ENCODE measurements around the gene TDRD3. TPM values are rescaled to one million over a fixed set of nuclear protein-coding genes. Genes with fewer than 3 reads are reported as not detected.

Gene TDRD3
- total and polyA plus RNA-seq, 2 experiments from 2014 or later, result 20.8 to 29.5 TPM

DNA sequence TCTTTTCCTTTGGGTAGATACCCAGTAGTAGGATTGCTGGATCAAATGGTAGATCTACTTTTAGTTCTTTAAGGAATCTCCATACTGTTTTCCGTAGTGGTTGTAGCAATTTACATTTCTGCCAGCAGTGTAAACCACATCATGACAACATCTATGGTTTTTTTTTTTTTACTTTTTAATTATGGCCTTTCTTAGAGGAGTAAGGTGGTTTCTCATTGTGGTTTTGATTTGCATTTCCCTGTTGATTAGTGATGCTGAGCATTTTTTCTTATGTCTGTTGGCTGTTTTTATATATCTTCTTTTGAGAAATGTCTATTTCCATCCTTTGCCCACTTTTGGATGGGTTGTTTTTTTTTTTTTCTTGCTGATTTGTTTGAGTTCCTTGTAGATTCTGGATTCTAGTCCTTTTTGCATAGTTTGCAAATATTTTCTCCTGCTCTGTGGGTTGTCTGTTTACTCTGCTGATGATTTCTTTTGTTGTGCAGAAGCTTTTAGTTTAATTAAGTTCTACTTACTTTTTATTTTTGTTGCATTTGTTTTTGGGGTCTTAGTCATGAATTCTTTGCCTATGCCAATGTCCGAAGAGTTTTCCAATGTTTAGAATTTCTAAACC is 38.8 kb downstream of the TDRD3 start:
- no peaks in the 10 kb centered on the region for H3K36me3 ChIP-seq
- no peak overlapping the region for H3K27ac ChIP-seq
- no peaks in the 10 kb centered on the region for H3K27me3 ChIP-seq
- no peaks in the 10 kb centered on the region for H3K9me3 ChIP-seq (ENCODE audit: low read depth)
- H3K4me1 ChIP-seq (ENCODE audit: low read depth), result no peaks in the 10 kb centered on the region
- TF ChIP-seq, protein P1, sequence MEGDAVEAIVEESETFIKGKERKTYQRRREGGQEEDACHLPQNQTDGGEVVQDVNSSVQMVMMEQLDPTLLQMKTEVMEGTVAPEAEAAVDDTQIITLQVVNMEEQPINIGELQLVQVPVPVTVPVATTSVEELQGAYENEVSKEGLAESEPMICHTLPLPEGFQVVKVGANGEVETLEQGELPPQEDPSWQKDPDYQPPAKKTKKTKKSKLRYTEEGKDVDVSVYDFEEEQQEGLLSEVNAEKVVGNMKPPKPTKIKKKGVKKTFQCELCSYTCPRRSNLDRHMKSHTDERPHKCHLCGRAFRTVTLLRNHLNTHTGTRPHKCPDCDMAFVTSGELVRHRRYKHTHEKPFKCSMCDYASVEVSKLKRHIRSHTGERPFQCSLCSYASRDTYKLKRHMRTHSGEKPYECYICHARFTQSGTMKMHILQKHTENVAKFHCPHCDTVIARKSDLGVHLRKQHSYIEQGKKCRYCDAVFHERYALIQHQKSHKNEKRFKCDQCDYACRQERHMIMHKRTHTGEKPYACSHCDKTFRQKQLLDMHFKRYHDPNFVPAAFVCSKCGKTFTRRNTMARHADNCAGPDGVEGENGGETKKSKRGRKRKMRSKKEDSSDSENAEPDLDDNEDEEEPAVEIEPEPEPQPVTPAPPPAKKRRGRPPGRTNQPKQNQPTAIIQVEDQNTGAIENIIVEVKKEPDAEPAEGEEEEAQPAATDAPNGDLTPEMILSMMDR (IDR thresholded peaks at IDR 0.05; ENCODE audit: low read depth, low read length), result no peak
- no peak for DNase-seq (ENCODE audit: low read depth in 1 of 2, low spot score in 1 of 2)
- H3K4me3 ChIP-seq, result no peak overlapping the region

DNA sequence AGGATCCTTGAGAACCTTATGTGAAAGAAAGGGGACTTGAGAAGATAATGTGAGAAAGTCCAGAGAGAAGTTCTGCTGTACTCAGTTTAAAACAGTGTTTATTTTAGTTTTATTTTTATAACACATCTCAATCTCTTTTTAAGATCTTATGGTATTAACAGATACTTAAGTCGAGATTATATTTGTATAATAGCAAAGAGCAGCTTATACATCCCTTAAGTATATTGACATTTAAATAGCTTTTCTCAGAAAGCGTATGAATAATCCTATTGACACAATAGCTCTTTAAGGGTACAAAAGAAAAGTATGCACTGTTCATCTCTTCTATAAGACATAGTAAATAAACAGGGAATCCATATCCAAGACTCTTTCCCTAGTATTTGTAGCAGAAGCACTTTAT is 42.2 kb downstream of the TDRD3 start:
- H3K36me3 ChIP-seq, result no peaks in the 10 kb centered on the region
- no peaks in the 10 kb centered on the region for H3K4me1 ChIP-seq (ENCODE audit: low read depth)
- H3K4me3 ChIP-seq, result no peak overlapping the region
- no peaks in the 10 kb centered on the region for H3K9me3 ChIP-seq (ENCODE audit: low read depth)
- H3K27me3 ChIP-seq, result no peaks in the 10 kb centered on the region
- no peak overlapping the region for H3K27ac ChIP-seq
- DNase-seq (ENCODE audit: low read depth in 1 of 2, low spot score in 1 of 2), result no peak
- TF ChIP-seq, protein P1 (IDR thresholded peaks at IDR 0.05; ENCODE audit: low read depth, low read length), result no peak

DNA sequence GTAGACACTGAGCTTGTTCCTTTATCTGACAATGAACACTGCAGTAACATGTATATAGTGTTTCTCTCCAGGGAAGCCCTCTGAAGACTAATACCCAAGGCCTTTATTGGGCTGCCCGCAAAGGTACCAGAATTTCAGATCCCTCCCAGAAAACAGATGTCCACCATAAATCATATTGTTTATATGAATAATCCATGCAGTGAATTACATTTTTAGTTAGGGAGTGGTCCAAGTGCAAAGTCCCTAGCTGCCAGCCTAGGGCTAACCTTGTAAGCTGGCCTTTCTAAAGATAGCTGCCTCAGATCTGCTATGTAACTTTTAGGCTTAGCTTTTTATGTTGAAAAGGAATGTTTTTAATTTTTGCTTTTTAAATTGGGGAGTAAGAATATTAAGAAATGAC is 44.7 kb downstream of the TDRD3 start:
- Histone ChIP-seq H3K27ac (no peak overlapping the region), H3K4me3 (no peak overlapping the region), H3K4me1 (ENCODE audit: low read depth) (no peaks in the 10 kb centered on the region)

DNA sequence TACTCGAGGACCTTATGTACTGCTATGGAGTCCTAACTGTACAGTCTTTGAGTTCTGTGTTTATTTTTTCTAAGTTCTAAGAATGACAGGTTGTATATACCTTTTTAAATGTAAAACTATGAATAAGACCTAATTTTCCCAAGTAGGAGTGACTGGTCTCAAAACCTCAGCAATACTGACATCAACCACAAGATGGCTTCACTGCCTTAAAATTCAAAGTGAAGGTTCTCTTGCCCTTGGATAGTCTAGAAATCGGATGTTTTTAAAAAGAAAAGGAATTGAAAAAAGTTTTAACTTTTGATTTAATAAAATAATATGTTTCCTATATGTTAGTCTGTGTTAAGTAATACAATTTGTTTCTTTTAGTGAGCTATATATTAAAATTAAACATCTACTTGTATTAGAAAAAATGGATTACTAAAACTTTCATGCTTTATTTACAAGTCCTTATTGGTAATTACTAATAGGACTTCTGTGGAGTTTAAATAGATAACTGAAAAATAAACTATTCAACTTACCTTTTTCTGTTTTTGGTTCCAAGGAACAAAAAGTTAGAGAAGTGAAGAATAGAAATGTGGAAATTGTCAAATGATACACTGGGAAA is 52.0 kb downstream of the TDRD3 start:
- DNase-seq (ENCODE audit: low read depth in 1 of 2, low spot score in 1 of 2), result peak; percentile 50 to 74
- H3K4me1 ChIP-seq (ENCODE audit: low read depth), result no peaks in the 10 kb centered on the region
- H3K36me3 ChIP-seq, result no peaks in the 10 kb centered on the region
- no peaks in the 10 kb centered on the region for H3K9me3 ChIP-seq (ENCODE audit: low read depth)
- H3K4me3 ChIP-seq, result no peak overlapping the region
- TF ChIP-seq, protein P1 (IDR thresholded peaks at IDR 0.05; ENCODE audit: low read depth, low read length), result peak; percentile 83
- H3K27ac ChIP-seq, result no peak overlapping the region
- no peaks in the 10 kb centered on the region for H3K27me3 ChIP-seq

More for the DNA sequence above, 44.7 kb downstream of the TDRD3 start:
- DNase-seq (ENCODE audit: low read depth in 1 of 2, low spot score in 1 of 2), result no peak
- Histone ChIP-seq H3K27me3 (no peaks in the 10 kb centered on the region), H3K9me3 (ENCODE audit: low read depth) (no peaks in the 10 kb centered on the region), H3K36me3 (no peaks in the 10 kb centered on the region)
- TF ChIP-seq, protein P1 (IDR thresholded peaks at IDR 0.05; ENCODE audit: low read depth, low read length), result no peak

DNA sequence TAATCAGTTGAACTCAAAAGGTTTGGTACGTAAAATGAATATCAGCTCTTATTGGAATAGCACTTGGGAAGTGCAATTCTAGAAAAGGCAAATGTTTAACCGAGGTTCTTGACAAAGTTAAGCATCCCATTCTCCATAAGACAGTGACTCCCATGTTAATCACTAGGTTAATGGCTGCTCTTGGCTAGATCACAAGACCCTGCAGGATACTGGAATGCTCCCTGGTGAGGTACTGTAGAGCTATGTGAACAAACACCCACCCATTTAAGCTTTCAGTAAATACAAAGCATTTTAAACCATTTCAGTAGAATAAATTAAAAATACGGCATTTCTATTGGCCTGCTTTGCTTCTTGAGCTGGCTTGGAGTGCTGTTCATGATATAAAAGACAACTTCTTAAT is 56.5 kb downstream of the TDRD3 start:
- TF ChIP-seq, protein P1 (IDR thresholded peaks at IDR 0.05; ENCODE audit: low read depth, low read length), result no peak
- Histone ChIP-seq H3K36me3 (no peaks in the 10 kb centered on the region), H3K27ac (no peak overlapping the region), H3K4me1 (ENCODE audit: low read depth) (no peaks in the 10 kb centered on the region), H3K4me3 (no peak overlapping the region), H3K9me3 (ENCODE audit: low read depth) (no peaks in the 10 kb centered on the region), H3K27me3 (no peaks in the 10 kb centered on the region)
- no peak for DNase-seq (ENCODE audit: low read depth in 1 of 2, low spot score in 1 of 2)

Data from cardiac muscle cell (in vitro differentiated cells and primary cell).